ENCODE measurements around the gene ROCK1. TPM values are rescaled to one million over a fixed set of nuclear protein-coding genes. Genes with fewer than 3 reads are reported as not detected.

The ROCK1 gene
- polyA plus RNA-seq, 1 of the 3 experiments (the other 2 are of a cell fraction): 4.9 TPM

DNA sequence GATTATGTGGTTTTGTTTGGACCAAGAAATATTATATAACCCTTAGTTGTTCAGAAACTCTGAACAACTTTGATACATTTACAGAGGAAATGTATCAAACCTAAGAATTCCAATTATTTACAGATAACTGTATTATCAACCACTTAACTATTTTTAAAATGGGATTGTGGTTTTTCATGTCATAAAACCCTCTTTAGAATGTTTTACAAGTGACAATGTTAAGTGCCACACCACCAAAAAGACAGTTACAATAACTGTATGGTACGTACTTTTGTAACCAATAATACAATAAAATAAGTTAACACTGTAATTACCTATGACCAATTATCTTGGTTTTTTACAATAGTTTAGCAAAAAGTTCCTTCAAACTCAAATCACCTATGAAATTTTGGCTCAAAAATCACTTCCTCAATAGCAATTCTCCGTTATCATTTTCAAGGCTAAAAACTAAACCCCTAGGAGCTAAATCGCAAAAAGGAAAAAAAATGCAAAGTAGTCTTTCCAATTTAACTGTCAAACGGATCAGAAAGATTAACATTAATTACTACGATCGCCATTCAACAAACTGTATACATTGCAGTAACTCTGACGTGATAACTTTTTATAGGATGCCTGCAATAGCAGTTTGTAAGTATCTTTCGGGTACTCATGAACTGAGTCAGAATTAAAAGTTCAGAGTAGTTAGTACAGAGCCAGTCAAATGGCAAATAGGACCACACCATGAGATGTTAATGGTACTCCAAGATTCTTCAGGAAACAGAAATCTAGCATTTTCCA is 1.5 kb downstream of the ROCK1 start:
- Histone ChIP-seq H3K4me2 (peak overlapping the region; percentile 67), H3K9me3 (no peaks in the 10 kb centered on the region), H3K4me1 (ENCODE audit: control insufficient read depth in 1 of 2, insufficient read depth in 2 of 2, low read depth in 1 of 2, low read length in 1 of 2) (peaks cover 0 to 4% of the 10 kb centered on the region in 2 experiments; a peak in 2 of 4 replicates), H4K20me1 (ENCODE audit: insufficient read depth) (peaks cover 57% of the 10 kb centered on the region), H3K79me2 (ENCODE audit: insufficient read depth) (peaks cover 64% of the 10 kb centered on the region), H3K9me2 (no peaks in the 10 kb centered on the region), H3K27ac (ENCODE audit: low read depth in 2 of 2, low read length in 1 of 2) (peak overlapping the region in 1 of 2 experiments; percentile 92; a peak in 2 of 4 replicates), H3K4me3 (ENCODE audit: low read depth in 2 of 2, low read length in 1 of 2) (peak overlapping the region; percentile 92 to 94), H2AFZ (ENCODE audit: low read depth) (no peak overlapping the region), H3K9ac (peak overlapping the region; percentile 96), H3K27me3 (ENCODE audit: insufficient read depth) (no peaks in the 10 kb centered on the region), H3K36me3 (replicated peaks in 1 of 2; ENCODE audit: control insufficient read depth in 1 of 2, insufficient read depth in 2 of 2, low read length in 1 of 2) (peaks cover 0 to 10% of the 10 kb centered on the region in 2 experiments), H3F3A (replicated peaks; ENCODE audit: insufficient read depth) (peaks cover 4% of the 10 kb centered on the region)
- TF ChIP-seq JUND (IDR thresholded peaks at IDR 0.05): no peak
- TF ChIP-seq FOXM1 (IDR thresholded peaks at IDR 0.05; ENCODE audit: low read depth): no peak
- no peak for TF ChIP-seq CTCF (IDR thresholded peaks at IDR 0.05)
- TF ChIP-seq FOXJ3 (CRISPR knock-in tag; IDR thresholded peaks at IDR 0.05): no peak
- TF ChIP-seq EP300 (IDR thresholded peaks at IDR 0.05; ENCODE audit: borderline replicate concordance in 1 of 2, low read depth in 1 of 2, low read length in 1 of 2): no peak
- no peak for TF ChIP-seq GABPA (IDR thresholded peaks at IDR 0.05; ENCODE audit: low read depth)
- TF ChIP-seq ELF1 (IDR thresholded peaks at IDR 0.05): no peak
- TF ChIP-seq, protein P1, sequence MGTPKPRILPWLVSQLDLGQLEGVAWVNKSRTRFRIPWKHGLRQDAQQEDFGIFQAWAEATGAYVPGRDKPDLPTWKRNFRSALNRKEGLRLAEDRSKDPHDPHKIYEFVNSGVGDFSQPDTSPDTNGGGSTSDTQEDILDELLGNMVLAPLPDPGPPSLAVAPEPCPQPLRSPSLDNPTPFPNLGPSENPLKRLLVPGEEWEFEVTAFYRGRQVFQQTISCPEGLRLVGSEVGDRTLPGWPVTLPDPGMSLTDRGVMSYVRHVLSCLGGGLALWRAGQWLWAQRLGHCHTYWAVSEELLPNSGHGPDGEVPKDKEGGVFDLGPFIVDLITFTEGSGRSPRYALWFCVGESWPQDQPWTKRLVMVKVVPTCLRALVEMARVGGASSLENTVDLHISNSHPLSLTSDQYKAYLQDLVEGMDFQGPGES (IDR thresholded peaks at IDR 0.05; ENCODE audit: low read depth, low read length): no peak
- TF ChIP-seq PBX3 (IDR thresholded peaks at IDR 0.05): no peak
- TF ChIP-seq RXRA (IDR thresholded peaks at IDR 0.05; ENCODE audit: borderline replicate concordance, low read depth): no peak
- TF ChIP-seq EZH2phosphoT487 (IDR thresholded peaks at IDR 0.05; ENCODE audit: borderline replicate concordance, low read depth): no peak
- no peak for TF ChIP-seq SMC3 (IDR thresholded peaks at IDR 0.05; ENCODE audit: low read depth, low read length)
- no peak for DNase-seq
- CTCF ChIA-PET: no interaction called here
- POLR2A ChIA-PET: no interaction called here
- 4% methylated on average over 8 of the region's 8 CpGs for WGBS (ENCODE audit: low lambda C conversion rate)

GRCh38 chr18:21105936-21106335 is 5.7 kb downstream of the ROCK1 start:
- Histone ChIP-seq H3K4me2 (no peak overlapping the region), H3F3A (replicated peaks; ENCODE audit: insufficient read depth) (peaks cover 8% of the 10 kb centered on the region), H3K9me2 (no peaks in the 10 kb centered on the region), H3K4me1 (ENCODE audit: control insufficient read depth in 1 of 2, insufficient read depth in 2 of 2, low read depth in 1 of 2, low read length in 1 of 2) (peaks cover 0 to 4% of the 10 kb centered on the region in 2 experiments; a peak in 2 of 4 replicates), H3K4me3 (ENCODE audit: low read depth in 2 of 2, low read length in 1 of 2) (no peak overlapping the region), H3K36me3 (replicated peaks in 1 of 2; ENCODE audit: control insufficient read depth in 1 of 2, insufficient read depth in 2 of 2, low read length in 1 of 2) (peaks cover 0 to 10% of the 10 kb centered on the region in 2 experiments), H3K9ac (no peak overlapping the region), H3K27ac (ENCODE audit: low read depth in 2 of 2, low read length in 1 of 2) (no peak overlapping the region), H4K20me1 (ENCODE audit: insufficient read depth) (peaks cover 96% of the 10 kb centered on the region), H3K27me3 (ENCODE audit: insufficient read depth) (no peaks in the 10 kb centered on the region), H3K9me3 (no peaks in the 10 kb centered on the region), H3K79me2 (ENCODE audit: insufficient read depth) (peaks cover 100% of the 10 kb centered on the region), H2AFZ (ENCODE audit: low read depth) (no peak overlapping the region)
- TF ChIP-seq, protein P1 (IDR thresholded peaks at IDR 0.05; ENCODE audit: low read depth, low read length): no peak
- TF ChIP-seq POLR2AphosphoS5 (IDR thresholded peaks at IDR 0.05; ENCODE audit: low read depth, low read length) (no peak), ELF1 (IDR thresholded peaks at IDR 0.05) (no peak), GABPA (IDR thresholded peaks at IDR 0.05; ENCODE audit: low read depth) (no peak), TEAD4 (IDR thresholded peaks at IDR 0.05; ENCODE audit: borderline replicate concordance, insufficient read depth) (no peak), RCOR1 (IDR thresholded peaks at IDR 0.05; ENCODE audit: low read length) (no peak), GATA2 (CRISPR knock-in tag; IDR thresholded peaks at IDR 0.05) (no peak), CTCF (IDR thresholded peaks at IDR 0.05) (no peak)
- CTCF ChIA-PET: no interaction called here
- POLR2A ChIA-PET: no interaction called here
- WGBS (ENCODE audit: low lambda C conversion rate): 95% methylated on average over 3 of the region's 3 CpGs
- no peak for DNase-seq
